Measurements from ENCODE around the gene PTPRK. TPM values are rescaled to one million over a fixed set of nuclear protein-coding genes. Genes with fewer than 3 reads are reported as not detected.

PTPRK gene
- total and polyA plus RNA-seq, 2 of the 8 experiments (the other 6 are each of a cell fraction or from before 2014, with no cell fraction given), result 11.4 to 47.3 TPM

DNA sequence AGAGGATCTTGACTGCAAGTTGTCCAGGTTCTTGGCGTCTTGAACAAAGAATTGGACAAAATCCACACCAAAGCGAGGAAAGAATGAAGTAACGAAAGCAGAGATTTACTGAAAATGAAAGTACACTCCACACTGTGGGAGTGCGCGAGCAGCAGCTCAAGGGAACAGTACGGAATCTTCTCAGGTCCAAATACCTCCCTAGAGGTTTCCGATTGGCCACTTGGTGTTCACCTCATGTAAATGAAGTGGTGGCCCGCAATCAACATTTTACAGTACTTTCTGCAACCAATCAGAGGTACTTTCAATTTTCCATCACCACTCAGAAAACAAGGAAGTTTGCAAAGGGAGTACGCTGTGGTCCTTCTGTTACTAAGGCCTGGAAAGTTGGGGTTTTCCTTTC lies 122.4 kb downstream of the PTPRK start:
- WGBS, 2 experiments (ENCODE audit: extremely low coverage in 1 of 2, insufficient coverage in 1 of 2, insufficient read length in 1 of 2, insufficient replicate concordance in 2 of 2, low coverage in 1 of 2, low lambda C conversion rate in 2 of 2, missing lambda C conversion rate in 1 of 2), result 95% methylated on average over 9 of the region's 9 CpGs; no CpG with 5 or more reads in 1 of the 2 experiments
- Histone ChIP-seq H3K14ac (ENCODE audit: insufficient read length) (no peak overlapping the region), H2AFZ (ENCODE audit: low read length) (no peak overlapping the region), H3K4me1 (replicated peaks in 1 of 4; ENCODE audit: control insufficient read depth in 3 of 4, insufficient read depth in 4 of 4, low read length in 3 of 4) (no peaks in the 10 kb centered on the region), H3K27ac (ENCODE audit: low read depth, low read length) (no peak overlapping the region), H3K79me1 (ENCODE audit: low read depth, low read length) (no peaks in the 10 kb centered on the region), H3K9me3 (ENCODE audit: insufficient read depth in 2 of 2, low read depth in 1 of 2, low read length in 1 of 2) (no peaks in the 10 kb centered on the region), H2BK5ac (ENCODE audit: low read depth, low read length) (no peak overlapping the region), H4K5ac (ENCODE audit: insufficient read length, low read depth, low read length) (no peak overlapping the region), H4K20me1 (replicated peaks in 1 of 2; ENCODE audit: control insufficient read depth in 1 of 2, insufficient read depth in 2 of 2, low read length in 2 of 2) (no peaks in the 10 kb centered on the region), H3K36me3 (ENCODE audit: control insufficient read depth in 2 of 4, insufficient read depth in 4 of 4, low read length in 3 of 4) (peaks cover 0 to 5% (median 0%) of the 10 kb centered on the region in 4 experiments; a peak in 1 of 8 replicates), H2AK5ac (ENCODE audit: low read depth, low read length) (no peak overlapping the region), H3K4me2 (ENCODE audit: insufficient read depth in 1 of 2, low read depth in 2 of 2, low read length in 2 of 2) (no peak overlapping the region), H2BK12ac (ENCODE audit: low read depth, low read length) (no peak overlapping the region), H3K18ac (ENCODE audit: extremely low read depth, low read length) (no peak overlapping the region), H2BK120ac (replicated peaks; ENCODE audit: low read depth, low read length) (no peak overlapping the region), H2BK20ac (ENCODE audit: low read length) (no peak overlapping the region), H3K23me2 (ENCODE audit: low read depth, low read length) (no peaks in the 10 kb centered on the region), H4K91ac (replicated peaks; ENCODE audit: insufficient read length, low read length) (no peak overlapping the region), H3K4ac (replicated peaks; ENCODE audit: insufficient read length, low read depth, low read length) (no peak overlapping the region), H3K4me3 (ENCODE audit: extremely low read depth in 1 of 4, insufficient read depth in 2 of 4, low read depth in 3 of 4, low read length in 4 of 4) (no peak overlapping the region), H2BK15ac (ENCODE audit: low read length) (no peak overlapping the region), H3K56ac (replicated peaks; ENCODE audit: insufficient read length, low read depth, low read length) (no peak overlapping the region), H3K27me3 (replicated peaks in 1 of 4; ENCODE audit: control insufficient read depth in 3 of 4, extremely low read depth in 1 of 4, insufficient read depth in 3 of 4, low read length in 3 of 4) (no peaks in the 10 kb centered on the region), H3K23ac (ENCODE audit: insufficient read length) (no peak overlapping the region), H4K8ac (ENCODE audit: extremely low read depth, insufficient read depth, low read length) (no peak overlapping the region), H3K9ac (replicated peaks in 1 of 4; ENCODE audit: extremely low read depth in 1 of 4, low read depth in 3 of 4, low read length in 3 of 4) (no peak overlapping the region), H3K79me2 (ENCODE audit: control insufficient read depth in 1 of 2, insufficient read depth in 2 of 2, low read length in 2 of 2) (peaks cover 0 to 16% of the 10 kb centered on the region in 2 experiments; a peak in 2 of 4 replicates)
- TF ChIP-seq GTF2F1 (IDR thresholded peaks at IDR 0.05; ENCODE audit: borderline replicate concordance, low read depth, low read length) (no peak), CTBP2 (IDR thresholded peaks at IDR 0.05; ENCODE audit: borderline replicate concordance, insufficient read depth, insufficient read length, low read length) (no peak), CHD2 (IDR thresholded peaks at IDR 0.05; ENCODE audit: low read length) (no peak), SUZ12 (IDR thresholded peaks at IDR 0.05; ENCODE audit: low read length) (no peak), POU5F1 (IDR thresholded peaks at IDR 0.05; ENCODE audit: low read depth, low read length) (no peak), MAFK (IDR thresholded peaks at IDR 0.05; ENCODE audit: low read depth, low read length) (no peak)
- TF ChIP-seq, protein P1, sequence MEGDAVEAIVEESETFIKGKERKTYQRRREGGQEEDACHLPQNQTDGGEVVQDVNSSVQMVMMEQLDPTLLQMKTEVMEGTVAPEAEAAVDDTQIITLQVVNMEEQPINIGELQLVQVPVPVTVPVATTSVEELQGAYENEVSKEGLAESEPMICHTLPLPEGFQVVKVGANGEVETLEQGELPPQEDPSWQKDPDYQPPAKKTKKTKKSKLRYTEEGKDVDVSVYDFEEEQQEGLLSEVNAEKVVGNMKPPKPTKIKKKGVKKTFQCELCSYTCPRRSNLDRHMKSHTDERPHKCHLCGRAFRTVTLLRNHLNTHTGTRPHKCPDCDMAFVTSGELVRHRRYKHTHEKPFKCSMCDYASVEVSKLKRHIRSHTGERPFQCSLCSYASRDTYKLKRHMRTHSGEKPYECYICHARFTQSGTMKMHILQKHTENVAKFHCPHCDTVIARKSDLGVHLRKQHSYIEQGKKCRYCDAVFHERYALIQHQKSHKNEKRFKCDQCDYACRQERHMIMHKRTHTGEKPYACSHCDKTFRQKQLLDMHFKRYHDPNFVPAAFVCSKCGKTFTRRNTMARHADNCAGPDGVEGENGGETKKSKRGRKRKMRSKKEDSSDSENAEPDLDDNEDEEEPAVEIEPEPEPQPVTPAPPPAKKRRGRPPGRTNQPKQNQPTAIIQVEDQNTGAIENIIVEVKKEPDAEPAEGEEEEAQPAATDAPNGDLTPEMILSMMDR (IDR thresholded peaks at IDR 0.05; ENCODE audit: control extremely low read depth in 1 of 3, insufficient read depth in 1 of 3, low read depth in 1 of 3, low read length in 3 of 3), result no peak
- TF ChIP-seq, protein P2, sequence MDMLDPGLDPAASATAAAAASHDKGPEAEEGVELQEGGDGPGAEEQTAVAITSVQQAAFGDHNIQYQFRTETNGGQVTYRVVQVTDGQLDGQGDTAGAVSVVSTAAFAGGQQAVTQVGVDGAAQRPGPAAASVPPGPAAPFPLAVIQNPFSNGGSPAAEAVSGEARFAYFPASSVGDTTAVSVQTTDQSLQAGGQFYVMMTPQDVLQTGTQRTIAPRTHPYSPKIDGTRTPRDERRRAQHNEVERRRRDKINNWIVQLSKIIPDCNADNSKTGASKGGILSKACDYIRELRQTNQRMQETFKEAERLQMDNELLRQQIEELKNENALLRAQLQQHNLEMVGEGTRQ (IDR thresholded peaks at IDR 0.05; ENCODE audit: low read length), result no peak
- DNase-seq (ENCODE audit: low read depth in 1 of 2, low spot score in 2 of 2) (no peak), FAIRE-seq (no peak)
- ChIA-PET POLR2A (ENCODE audit: partially characterized antibody) (no interaction called here), CTCF (ENCODE audit: partially characterized antibody) (no interaction called here)
